GM21447 (cell line): ENCODE data around the gene MAPRE2.
A peak's percentile ranks its signal among the peaks of the same experiment; 100 is the strongest.

Source experiments
- ATAC-seq: cut with Tn5 transposase; IDR thresholded peaks from one replicate; pipeline ENCODE4 v1.9.1; 2021; ENCODE audit not compliant: unreplicated experiment

Gene MAPRE2

GRCh38 chr18:35061336-35061735 is 20.1 kb downstream of the MAPRE2 start:
- ATAC-seq, result no peak

GRCh38 chr18:35061804-35062203 is 20.6 kb downstream of the MAPRE2 start:
- no peak for ATAC-seq

- ATAC-seq, result no peak
Observed at GRCh38 chr18:35062408-35062807, 21.2 kb downstream of the MAPRE2 start.

DNA sequence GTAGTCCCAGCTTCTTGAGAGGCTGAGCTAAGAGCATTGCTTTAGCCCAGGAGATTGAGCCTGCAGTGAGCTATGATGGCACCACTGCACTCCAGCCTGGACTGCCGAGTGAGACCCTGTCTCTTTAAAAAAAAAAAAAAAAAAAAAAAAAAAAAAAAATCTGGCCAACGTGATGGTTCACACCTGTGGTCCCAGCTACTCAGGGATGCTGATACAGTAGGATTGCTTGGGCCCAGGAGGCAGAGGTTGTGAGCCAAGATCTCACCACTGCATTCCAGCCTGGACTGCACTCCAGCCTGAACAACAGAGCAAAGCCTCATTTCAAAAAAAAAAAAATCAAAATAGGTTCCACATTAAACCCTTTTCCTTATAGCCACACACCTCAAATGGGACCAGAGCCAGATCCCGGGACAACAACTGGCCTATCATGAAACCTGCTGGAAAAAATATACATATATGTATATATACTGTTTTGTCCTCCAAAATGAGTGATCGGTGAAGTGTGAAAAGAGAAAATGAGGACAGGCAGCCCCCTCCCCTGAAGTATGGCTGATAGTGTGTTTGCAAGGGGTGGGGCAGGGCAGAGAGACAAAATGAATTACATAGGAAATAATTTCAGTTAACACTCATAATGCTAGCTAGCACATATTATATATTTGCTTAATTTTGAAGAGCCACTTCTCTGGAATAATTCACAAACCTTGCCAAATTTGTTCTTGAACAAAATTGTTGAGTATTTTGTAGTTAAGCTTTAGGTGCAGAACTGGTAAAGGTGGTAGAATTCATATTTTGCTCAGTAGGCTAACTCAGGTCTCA is 22.9 kb downstream of the MAPRE2 start:
- no peak for ATAC-seq

GRCh38 chr18:35067454-35067853 is 26.2 kb downstream of the MAPRE2 start:
- ATAC-seq, result no peak

DNA sequence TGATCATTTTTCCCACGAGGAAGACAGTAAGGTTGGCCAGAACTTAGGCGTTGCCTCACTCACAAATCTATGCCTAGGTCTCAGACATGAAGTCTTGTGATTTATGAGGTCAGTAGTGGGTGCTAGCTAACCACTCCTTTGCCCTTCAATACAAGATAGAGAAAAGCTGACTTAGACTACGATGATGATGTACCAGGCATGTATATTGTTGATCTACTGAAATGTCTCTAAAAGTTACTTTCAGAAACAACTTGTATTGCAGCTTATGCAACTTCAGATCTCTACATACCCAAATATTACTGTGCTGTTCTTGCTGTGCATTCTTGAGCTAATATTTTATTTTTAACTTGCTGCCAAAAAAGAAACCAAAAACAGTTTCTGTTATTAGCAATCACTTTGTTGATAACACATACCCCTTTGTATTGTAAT is 30.6 kb downstream of the MAPRE2 start:
- ATAC-seq, result peak; percentile 69

DNA sequence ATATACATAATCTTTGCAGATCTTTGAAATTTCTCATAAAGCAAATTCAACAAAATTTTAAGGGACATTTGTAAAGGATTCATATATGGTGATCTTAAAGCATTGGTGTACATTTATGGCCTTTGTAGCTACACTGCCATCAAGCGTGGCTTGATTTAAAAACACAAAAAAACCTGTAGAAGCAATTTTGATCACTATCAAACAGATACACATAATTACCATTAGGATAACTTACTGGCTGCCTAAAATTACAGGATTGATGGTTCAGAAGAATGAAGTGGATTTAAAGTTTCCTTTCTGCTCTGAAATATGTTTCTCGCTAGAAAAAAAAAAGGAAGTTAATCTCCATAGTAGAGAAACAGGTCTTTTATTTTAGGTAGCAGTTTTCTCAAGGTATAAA is 31.4 kb downstream of the MAPRE2 start:
- ATAC-seq, result no peak

GRCh38 chr18:35073186-35074105 is 32.2 kb downstream of the MAPRE2 start:
- ATAC-seq, result no peak

GRCh38 chr18:35074581-35074980 is 33.4 kb downstream of the MAPRE2 start:
- ATAC-seq, result no peak

- ATAC-seq, result no peak
Observed at GRCh38 chr18:35075132-35075531, 33.9 kb downstream of the MAPRE2 start.

GRCh38 chr18:35076135-35076924 is 35.1 kb downstream of the MAPRE2 start:
- ATAC-seq, result no peak

DNA sequence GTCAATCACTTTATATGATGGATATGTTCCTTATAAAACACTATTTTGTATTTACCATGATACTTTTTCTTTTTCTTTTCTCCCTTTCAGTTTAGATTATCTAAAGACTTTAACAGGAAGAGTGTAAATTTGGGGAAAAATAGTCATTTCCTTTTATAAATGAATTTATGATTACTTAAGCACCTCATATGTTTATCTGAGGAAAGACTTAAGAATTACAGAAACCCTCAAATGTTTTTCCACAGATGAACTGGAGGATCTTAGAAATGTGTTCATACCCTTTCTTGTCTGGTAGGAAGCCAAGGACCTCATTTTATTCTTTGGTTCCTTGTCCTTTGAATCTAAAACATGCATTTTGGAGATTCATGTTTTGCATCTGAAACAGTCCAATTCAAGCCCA is 36.7 kb downstream of the MAPRE2 start:
- no peak for ATAC-seq

GRCh38 chr18:35080058-35080457 is 38.8 kb downstream of the MAPRE2 start:
- no peak for ATAC-seq

- ATAC-seq, result no peak
Observed at GRCh38 chr18:35083174-35083712, 42.0 kb downstream of the MAPRE2 start.

GRCh38 chr18:35084494-35085449 is 43.6 kb downstream of the MAPRE2 start:
- ATAC-seq, result no peak

- no peak for ATAC-seq
Observed at GRCh38 chr18:35085450-35086380, 44.5 kb downstream of the MAPRE2 start.

GRCh38 chr18:35086704-35087103 is 45.5 kb downstream of the MAPRE2 start:
- no peak for ATAC-seq

- no peak for ATAC-seq
Observed at GRCh38 chr18:35087726-35088125, 46.5 kb downstream of the MAPRE2 start.

DNA sequence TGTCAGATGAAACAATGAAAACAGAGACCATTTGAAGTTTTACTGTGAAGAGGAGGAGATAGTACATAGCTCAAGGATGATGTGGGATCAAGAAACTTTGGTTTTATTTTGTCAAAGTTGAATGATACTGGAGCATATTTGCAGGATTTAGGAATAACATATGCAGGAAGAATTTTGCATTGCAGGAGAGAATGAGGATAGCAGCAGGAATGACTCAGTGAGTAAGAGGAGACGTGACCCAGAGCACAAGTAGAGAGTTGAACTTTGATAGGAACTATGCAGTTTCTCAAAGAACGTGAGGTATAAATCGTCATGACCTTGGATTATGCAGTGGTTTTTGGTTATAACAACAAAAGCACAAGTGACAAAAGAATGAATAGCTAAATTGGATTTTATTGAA is 47.7 kb downstream of the MAPRE2 start:
- ATAC-seq, result no peak
